Neural progenitor cell (in vitro differentiated cells): ENCODE measurements around the gene SPATA12. TPM values are rescaled to one million over a fixed set of nuclear protein-coding genes. Genes with fewer than 3 reads are reported as not detected.

ENCODE experiments used
- DNase-seq: peaks from one replicate; pipeline ENCODE4 v3.0.0-alpha.2; 2016; ENCODE audit warnings: low spot score
- H2AFZ ChIP-seq: fragments of 200-600 bp; sonication (generic); replicated peaks from 2 replicates; pipeline ENCODE4 v1.6.1; 2016; ENCODE audit warnings: antibody characterized with exemption
- H3F3A ChIP-seq: fragments of 200-600 bp; sonication (generic); 2 replicates; pipeline ENCODE4 v1.6.1; 2016; ENCODE audit warnings: antibody characterized with exemption, low read depth
- H3K27ac ChIP-seq: fragments of 200-600 bp; sonication (generic); 2 replicates; pipeline ENCODE4 v1.5.1; 2016; ENCODE audit warnings: mild to moderate bottlenecking
- H3K27me3 ChIP-seq: fragments of 200-600 bp; sonication (generic); 2 replicates; pipeline ENCODE4 v1.6.1; 2016; ENCODE audit warnings: mild to moderate bottlenecking, moderate library complexity
- H3K36me3 ChIP-seq: fragments of 200-600 bp; sonication (generic); 2 replicates; pipeline ENCODE4 v1.5.1; 2016
- H3K4me1 ChIP-seq: fragments of 200-600 bp; sonication (generic); 2 replicates; pipeline ENCODE4 v1.6.1; 2016; ENCODE audit warnings: mixed run types
- H3K4me2 ChIP-seq: fragments of 200-600 bp; sonication (generic); 2 replicates; pipeline ENCODE4 v1.6.1; 2016
- H3K4me3 ChIP-seq: fragments of 200-600 bp; sonication (generic); 2 replicates; pipeline ENCODE4 v1.5.1; 2016
- H3K79me2 ChIP-seq: fragments of 200-600 bp; sonication (generic); 2 replicates; pipeline ENCODE4 v1.6.1; 2016; ENCODE audit warnings: low read depth
- H3K9ac ChIP-seq: fragments of 200-600 bp; sonication (generic); 2 replicates; pipeline ENCODE4 v1.6.1; 2016
- H3K9me3 ChIP-seq: fragments of 200-600 bp; sonication (generic); 2 replicates; pipeline ENCODE4 v1.5.1; 2016; ENCODE audit warnings: low read depth
- H4K20me1 ChIP-seq: fragments of 200-600 bp; sonication (generic); 2 replicates; pipeline ENCODE4 v1.6.1; 2016; ENCODE audit warnings: low read depth
- H3K27ac Mint-ChIP-seq: 3 replicates; pipeline ENCODE4 v1.8.0; 2021; ENCODE audit warnings: mixed read lengths
- H3K27me3 Mint-ChIP-seq: 2 replicates; pipeline ENCODE4 v1.8.0; 2022; ENCODE audit warnings: low read depth, mild to moderate bottlenecking, inconsistent platforms, moderate library complexity, mixed read lengths; ENCODE audit not compliant: insufficient read depth
- H3K36me3 Mint-ChIP-seq: 3 replicates; pipeline ENCODE4 v1.8.0; 2021; ENCODE audit warnings: mixed read lengths
- H3K4me1 Mint-ChIP-seq: 3 replicates; pipeline ENCODE4 v1.8.0; 2021; ENCODE audit warnings: mixed read lengths
- H3K4me3 Mint-ChIP-seq: 3 replicates; pipeline ENCODE4 v1.8.0; 2021; ENCODE audit warnings: mild to moderate bottlenecking, moderate library complexity, mixed read lengths
- H3K9me3 Mint-ChIP-seq: 3 replicates; pipeline ENCODE4 v1.8.0; 2020; ENCODE audit warnings: mixed read lengths
- EZH2 ChIP-seq: fragments of 200-600 bp; sonication (generic); IDR thresholded peaks from 2 replicates; pipeline ENCODE4 v1.6.1; 2017; ENCODE audit warnings: antibody characterized with exemption, mild to moderate bottlenecking, moderate library complexity
- EZH2phosphoT487 ChIP-seq: fragments of 200-600 bp; sonication (generic); IDR thresholded peaks from 2 replicates; pipeline ENCODE4 v1.6.1; 2017; ENCODE audit warnings: antibody characterized with exemption
- total RNA-seq: library from RNA; depleted of rRNA; stranded (reverse); fragments of >200 nt; gene quantifications from 2 replicates; pipeline ENCODE4 v1.2.3, GENCODE V29; 2015; ENCODE audit warnings: low replicate concordance
- TF ChIP-seq, protein P1 (sequence below): fragments of 200-600 bp; sonication (generic); IDR thresholded peaks from 2 replicates; pipeline ENCODE4 v1.5.1; 2017; ENCODE audit warnings: antibody characterized with exemption, mild to moderate bottlenecking

SPATA12 gene
- total RNA-seq, 1 donor from 2014 or later, result 0.17 TPM

DNA sequence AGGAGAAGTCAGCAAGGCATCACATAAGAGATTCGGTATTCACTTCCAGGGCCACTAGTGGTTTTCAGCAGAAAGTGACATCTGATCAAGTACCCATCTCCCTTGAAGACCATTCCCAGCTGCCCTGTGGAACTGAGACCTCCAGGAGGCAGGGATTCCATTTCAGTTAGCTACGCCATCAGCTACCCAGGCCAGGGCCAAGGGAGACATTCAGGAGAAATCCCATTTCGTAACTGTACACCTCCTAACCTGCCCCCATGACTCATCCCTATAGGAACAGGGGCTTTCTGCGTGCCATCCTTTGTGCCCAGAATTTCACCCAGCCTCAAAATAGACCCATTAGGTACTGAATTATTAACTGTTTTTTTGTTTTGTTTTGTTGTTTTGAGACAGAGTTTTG is 24.7 kb downstream of the SPATA12 start:
- peaks cover 5% of the 10 kb centered on the region for H3F3A ChIP-seq
- H3K9ac ChIP-seq, result no peak overlapping the region
- TF ChIP-seq EZH2phosphoT487, result no peak
- TF ChIP-seq, protein P1, sequence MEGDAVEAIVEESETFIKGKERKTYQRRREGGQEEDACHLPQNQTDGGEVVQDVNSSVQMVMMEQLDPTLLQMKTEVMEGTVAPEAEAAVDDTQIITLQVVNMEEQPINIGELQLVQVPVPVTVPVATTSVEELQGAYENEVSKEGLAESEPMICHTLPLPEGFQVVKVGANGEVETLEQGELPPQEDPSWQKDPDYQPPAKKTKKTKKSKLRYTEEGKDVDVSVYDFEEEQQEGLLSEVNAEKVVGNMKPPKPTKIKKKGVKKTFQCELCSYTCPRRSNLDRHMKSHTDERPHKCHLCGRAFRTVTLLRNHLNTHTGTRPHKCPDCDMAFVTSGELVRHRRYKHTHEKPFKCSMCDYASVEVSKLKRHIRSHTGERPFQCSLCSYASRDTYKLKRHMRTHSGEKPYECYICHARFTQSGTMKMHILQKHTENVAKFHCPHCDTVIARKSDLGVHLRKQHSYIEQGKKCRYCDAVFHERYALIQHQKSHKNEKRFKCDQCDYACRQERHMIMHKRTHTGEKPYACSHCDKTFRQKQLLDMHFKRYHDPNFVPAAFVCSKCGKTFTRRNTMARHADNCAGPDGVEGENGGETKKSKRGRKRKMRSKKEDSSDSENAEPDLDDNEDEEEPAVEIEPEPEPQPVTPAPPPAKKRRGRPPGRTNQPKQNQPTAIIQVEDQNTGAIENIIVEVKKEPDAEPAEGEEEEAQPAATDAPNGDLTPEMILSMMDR, result no peak
- TF ChIP-seq EZH2, result no peak
- H3K36me3 ChIP-seq, result no peaks in the 10 kb centered on the region
- H3K27ac Mint-ChIP-seq, result peak overlapping the region; percentile 15
- H3K27me3 ChIP-seq, result peaks cover 19% of the 10 kb centered on the region
- H3K4me1 Mint-ChIP-seq, result peaks cover 10% of the 10 kb centered on the region
- peaks cover 11% of the 10 kb centered on the region for H3K36me3 Mint-ChIP-seq
- DNase-seq, result no peak
- H3K27ac ChIP-seq, result no peak overlapping the region
- H4K20me1 ChIP-seq, result no peaks in the 10 kb centered on the region
- no peaks in the 10 kb centered on the region for H3K4me1 ChIP-seq
- no peak overlapping the region for H3K4me2 ChIP-seq
- H3K79me2 ChIP-seq, result no peaks in the 10 kb centered on the region
- H2AFZ ChIP-seq, result no peak overlapping the region
- no peaks in the 10 kb centered on the region for H3K27me3 Mint-ChIP-seq
- no peaks in the 10 kb centered on the region for H3K9me3 ChIP-seq
- no peak overlapping the region for H3K4me3 ChIP-seq
- no peak overlapping the region for H3K4me3 Mint-ChIP-seq
- no peaks in the 10 kb centered on the region for H3K9me3 Mint-ChIP-seq

DNA sequence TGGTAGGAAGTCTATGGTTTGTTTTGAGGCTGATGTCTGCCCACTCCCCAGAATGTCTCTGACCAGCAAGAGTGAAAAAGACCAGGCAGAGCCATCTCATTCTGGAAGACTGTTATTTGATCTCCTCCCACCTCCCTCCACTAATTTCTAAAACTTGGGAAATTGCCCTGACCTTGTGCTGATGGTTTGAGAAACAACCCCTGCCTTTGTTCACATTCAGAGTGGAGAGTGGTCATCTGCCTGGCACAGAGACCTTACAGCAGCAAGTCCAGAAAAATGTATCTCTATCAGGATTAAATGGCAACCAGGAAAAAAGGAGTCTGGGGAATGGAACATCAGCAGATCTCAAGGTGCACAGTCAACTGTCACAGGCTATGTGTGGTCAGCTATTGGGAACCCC is 25.7 kb downstream of the SPATA12 start:
- H3K36me3 Mint-ChIP-seq, result peaks cover 14% of the 10 kb centered on the region
- H3K27me3 ChIP-seq, result peaks cover 9% of the 10 kb centered on the region
- H3K4me3 ChIP-seq, result no peak overlapping the region
- no peak overlapping the region for H2AFZ ChIP-seq
- no peaks in the 10 kb centered on the region for H3K36me3 ChIP-seq
- no peak overlapping the region for H3K27ac ChIP-seq
- H3K4me2 ChIP-seq, result no peak overlapping the region
- no peaks in the 10 kb centered on the region for H3K4me1 ChIP-seq
- no peak overlapping the region for H3K9ac ChIP-seq
- TF ChIP-seq EZH2phosphoT487, result no peak
- no peak for TF ChIP-seq EZH2
- TF ChIP-seq, protein P1, result no peak
- no peaks in the 10 kb centered on the region for H3F3A ChIP-seq
- H3K4me1 Mint-ChIP-seq, result peaks cover 12% of the 10 kb centered on the region
- no peak overlapping the region for H3K27ac Mint-ChIP-seq
- H3K4me3 Mint-ChIP-seq, result no peak overlapping the region
- no peaks in the 10 kb centered on the region for H3K9me3 Mint-ChIP-seq
- no peak for DNase-seq
- H4K20me1 ChIP-seq, result no peaks in the 10 kb centered on the region
- no peaks in the 10 kb centered on the region for H3K9me3 ChIP-seq
- H3K79me2 ChIP-seq, result no peaks in the 10 kb centered on the region
- H3K27me3 Mint-ChIP-seq, result no peaks in the 10 kb centered on the region

DNA sequence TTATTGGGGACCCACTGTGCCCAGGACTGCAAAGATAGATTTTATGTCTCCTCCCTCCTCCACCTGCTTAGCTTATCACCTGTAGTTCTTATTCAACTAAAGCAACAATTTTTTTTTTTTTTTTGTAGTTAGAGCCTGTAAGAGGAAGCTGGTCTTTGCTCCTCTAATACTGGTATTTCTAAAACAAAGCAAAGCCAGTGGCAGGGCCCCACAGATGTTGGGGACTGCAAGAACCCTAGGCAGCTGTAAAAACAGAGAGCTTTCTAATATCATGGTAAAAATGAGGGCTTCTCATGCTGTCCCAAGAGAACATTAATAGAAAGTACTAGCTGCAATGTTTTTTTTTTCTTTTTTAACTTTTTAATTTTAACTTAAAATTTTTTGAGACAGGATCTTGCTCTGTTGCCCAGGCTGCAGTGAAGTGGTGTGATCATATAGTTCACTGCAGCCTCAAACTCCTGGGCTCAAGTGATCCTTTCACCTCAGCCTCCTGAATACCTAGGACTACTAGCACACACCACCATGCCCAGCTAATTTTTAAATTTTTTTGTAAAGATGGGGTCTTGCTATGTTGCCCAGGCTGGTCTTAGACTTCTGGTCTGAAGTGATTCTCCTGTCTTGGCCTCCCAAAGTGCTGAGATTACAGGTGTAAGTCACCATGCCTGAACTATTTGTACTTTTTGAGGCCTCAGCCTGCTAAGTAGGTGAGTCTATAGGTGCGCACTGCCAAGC is 27.1 kb downstream of the SPATA12 start:
- Histone ChIP-seq H4K20me1 (no peaks in the 10 kb centered on the region), H3K27me3 (no peaks in the 10 kb centered on the region), H3F3A (no peaks in the 10 kb centered on the region), H3K4me1 (no peaks in the 10 kb centered on the region), H3K4me2 (no peak overlapping the region), H3K36me3 (no peaks in the 10 kb centered on the region), H3K9ac (no peak overlapping the region), H3K27ac (no peak overlapping the region), H3K9me3 (no peaks in the 10 kb centered on the region), H2AFZ (no peak overlapping the region), H3K4me3 (no peak overlapping the region), H3K79me2 (no peaks in the 10 kb centered on the region)
- TF ChIP-seq EZH2phosphoT487, result no peak
- TF ChIP-seq EZH2, result no peak
- TF ChIP-seq, protein P1, result no peak
- Mint-ChIP-seq H3K9me3 (no peaks in the 10 kb centered on the region), H3K36me3 (peaks cover 18% of the 10 kb centered on the region), H3K4me1 (peaks cover 19% of the 10 kb centered on the region), H3K27me3 (no peaks in the 10 kb centered on the region), H3K27ac (no peak overlapping the region), H3K4me3 (no peak overlapping the region)
- no peak for DNase-seq
